Prostate gland (tissue), 2 donors: ENCODE results near the gene EMCN. TPM values are rescaled to one million over a fixed set of nuclear protein-coding genes. Genes with fewer than 3 reads are reported as not detected.

Experiments used
- DNase-seq: peaks from one replicate; pipeline ENCODE4 v3.0.0-alpha.2; 2019; ENCODE audit warnings: low spot score
- H3K27ac ChIP-seq, 2 donors: fragments of 200-600 bp; sonication (generic); 2 replicates each; pipeline ENCODE4 v1.5.1; 2017 to 2019
- H3K27me3 ChIP-seq: fragments of 200-600 bp; sonication (generic); replicated peaks from 2 replicates; pipeline ENCODE4 v1.5.1; 2019; ENCODE audit not compliant: insufficient read depth
- H3K36me3 ChIP-seq, 2 donors: fragments of 200-600 bp; sonication (generic); 1 replicate in 1 of 2; 2 replicates in 1 of 2; pipeline versions ENCODE4 v1.5.1 to v1.8.1; 2017 to 2019
- H3K4me1 ChIP-seq: fragments of 200-600 bp; sonication (generic); replicated peaks from 2 replicates; pipeline ENCODE4 v1.5.1; 2019
- H3K4me3 ChIP-seq, 2 donors: fragments of 200-600 bp; sonication (generic); 2 replicates each; pipeline ENCODE4 v1.5.1; 2017 to 2019
- H3K9me3 ChIP-seq: fragments of 200-600 bp; sonication (generic); 2 replicates; pipeline ENCODE4 v1.5.1; 2017
- CTCF ChIP-seq, 4 experiments: fragments of 200-600 bp in 2 of 4; fragments of 450-650 bp in 2 of 4; sonication (generic) in 2 of 4; IDR thresholded peaks; 1 replicate in 3 of 4; 2 replicates in 1 of 4; pipeline ENCODE4 v1.5.1; 2016 to 2019; ENCODE audit warnings: antibody characterized with exemption in 4 of 4, mild to moderate bottlenecking in 2 of 4, moderate library complexity in 2 of 4
- POLR2A ChIP-seq: fragments of 450-650 bp; IDR thresholded peaks from one replicate; pipeline ENCODE4 v1.6.1; 2016; ENCODE audit warnings: antibody characterized with exemption, mild to moderate bottlenecking
- POLR2AphosphoS5 ChIP-seq: sonication (generic); formaldehyde crosslinking; IDR thresholded peaks from one replicate; pipeline ENCODE4 v1.6.1; 2017; ENCODE audit warnings: antibody characterized with exemption
- WGBS: methylation state at CpG from one replicate; pipeline ENCODE4 v1.1.5; 2018; 5-methylcytosine and 5-hydroxymethylcytosine counted together
- intact Hi-C: fragments of 100-400 bp; cut with DNase I; formaldehyde crosslinking; loops from one replicate; pipeline ENCODE4 v1.14.2; 2022
- total RNA-seq, 2 donors: library from RNA; depleted of rRNA; stranded (reverse); fragments of >200 nt; gene quantifications; one replicate each; pipeline ENCODE4 v1.1.0, GENCODE V29; 2016

The EMCN gene
- total RNA-seq, 2 donors from 2014 or later: 15.3 to 78.1 TPM

GRCh38 chr4:100548200-100548560 is 30.4 kb upstream of the EMCN start:
- WGBS: 52% methylated on average over 1 of the region's 1 CpG

GRCh38 chr4:100547541-100548199 is 29.8 kb upstream of the EMCN start:
- Histone ChIP-seq H3K27ac (no peak overlapping the region), H3K27me3 (no peaks in the 10 kb centered on the region), H3K9me3 (no peaks in the 10 kb centered on the region), H3K4me1 (no peaks in the 10 kb centered on the region), H3K4me3 (no peak overlapping the region), H3K36me3 (no peaks in the 10 kb centered on the region)
- no peak for DNase-seq
- TF ChIP-seq POLR2A (no peak), CTCF (IDR thresholded peaks at IDR 0.05) (no peak), POLR2AphosphoS5 (no peak)
- 87% methylated on average over 6 of the region's 6 CpGs for WGBS
- intact Hi-C loops: no loop called here

More at GRCh38 chr4:100548200-100548560, 30.4 kb upstream of the EMCN start:
- Histone ChIP-seq H3K4me1 (no peaks in the 10 kb centered on the region), H3K27me3 (no peaks in the 10 kb centered on the region), H3K9me3 (no peaks in the 10 kb centered on the region), H3K36me3 (no peaks in the 10 kb centered on the region), H3K27ac (no peak overlapping the region), H3K4me3 (no peak overlapping the region)
- intact Hi-C loops: no loop called here
- no peak for TF ChIP-seq POLR2AphosphoS5
- no peak for TF ChIP-seq CTCF (IDR thresholded peaks at IDR 0.05)
- TF ChIP-seq POLR2A: no peak
- DNase-seq: no peak

GRCh38 chr4:100545427-100545826 is 27.6 kb upstream of the EMCN start:
- Histone ChIP-seq H3K36me3 (no peaks in the 10 kb centered on the region), H3K4me3 (no peak overlapping the region), H3K4me1 (no peaks in the 10 kb centered on the region), H3K27ac (no peak overlapping the region), H3K9me3 (no peaks in the 10 kb centered on the region), H3K27me3 (no peaks in the 10 kb centered on the region)
- TF ChIP-seq POLR2A (no peak), POLR2AphosphoS5 (no peak), CTCF (IDR thresholded peaks at IDR 0.05) (no peak)
- intact Hi-C loops: no loop called here
- WGBS: 44% methylated on average over 5 of the region's 5 CpGs
- DNase-seq: no peak

DNA sequence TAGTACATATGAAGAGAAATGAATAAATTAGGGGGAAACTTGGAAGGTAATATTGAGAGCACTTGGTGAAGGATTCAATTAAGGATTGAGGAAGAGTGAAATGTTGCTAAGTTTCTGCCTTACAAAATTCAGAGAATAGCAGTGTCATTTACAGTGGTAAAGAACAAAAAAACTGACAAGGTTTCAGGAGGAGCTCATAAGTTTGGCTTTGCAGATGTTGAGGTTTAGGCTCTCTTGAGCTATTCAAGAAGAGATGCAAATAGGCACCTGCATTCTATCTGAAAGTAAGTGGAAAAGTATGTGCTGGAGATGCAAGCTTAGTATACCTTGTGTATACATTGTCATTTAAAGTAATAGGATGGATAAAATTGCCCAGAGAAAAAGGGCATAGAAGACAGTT is 22.3 kb upstream of the EMCN start:
- H3K36me3 ChIP-seq: no peaks in the 10 kb centered on the region
- DNase-seq: no peak
- intact Hi-C loops: no loop called here
- H3K4me3 ChIP-seq: no peak overlapping the region
- H3K9me3 ChIP-seq: no peaks in the 10 kb centered on the region
- TF ChIP-seq POLR2AphosphoS5 (no peak), CTCF (IDR thresholded peaks at IDR 0.05) (no peak)
- H3K27me3 ChIP-seq: no peaks in the 10 kb centered on the region
- no peaks in the 10 kb centered on the region for H3K4me1 ChIP-seq
- H3K27ac ChIP-seq: no peak overlapping the region

- intact Hi-C loops: no loop called here
- H3K27me3 ChIP-seq: no peaks in the 10 kb centered on the region
- no peaks in the 10 kb centered on the region for H3K9me3 ChIP-seq
- no peaks in the 10 kb centered on the region for H3K4me1 ChIP-seq
- WGBS: 69% methylated on average over 4 of the region's 4 CpGs
- H3K36me3 ChIP-seq: no peaks in the 10 kb centered on the region
- DNase-seq: no peak
- H3K4me3 ChIP-seq: no peak overlapping the region
- H3K27ac ChIP-seq: no peak overlapping the region
- no peak for TF ChIP-seq CTCF (IDR thresholded peaks at IDR 0.05)
- TF ChIP-seq POLR2A: no peak
- TF ChIP-seq POLR2AphosphoS5: no peak
Measured at GRCh38 chr4:100539706-100540105, 21.9 kb upstream of the EMCN start.
